Mammary epithelial cell (primary cell): Measurements from ENCODE around the gene RLN3.

Experiments
- EZH2 ChIP-seq: IDR thresholded peaks from 2 replicates; pipeline ENCODE4 v1.6.1; 2012; ENCODE audit warnings: low read length, inconsistent platforms, borderline replicate concordance
- TF ChIP-seq, protein P1 (sequence below), 2 donors: IDR thresholded peaks in 1 of 2; conservative IDR thresholded peaks in 1 of 2; 2 replicates each; pipeline ENCODE4 v1.5.1; 2011 to 2012; ENCODE audit warnings: inconsistent platforms in 2 of 2, low read length in 2 of 2, mild to moderate bottlenecking in 2 of 2, control low read depth in 1 of 2, low read depth in 1 of 2; ENCODE audit not compliant: insufficient read depth in 1 of 2; ENCODE audit errors: extremely low read depth in 1 of 2

GRCh38 chr19:14050512-14050911 lies 22.6 kb downstream of the RLN3 start:
- TF ChIP-seq, protein P1, sequence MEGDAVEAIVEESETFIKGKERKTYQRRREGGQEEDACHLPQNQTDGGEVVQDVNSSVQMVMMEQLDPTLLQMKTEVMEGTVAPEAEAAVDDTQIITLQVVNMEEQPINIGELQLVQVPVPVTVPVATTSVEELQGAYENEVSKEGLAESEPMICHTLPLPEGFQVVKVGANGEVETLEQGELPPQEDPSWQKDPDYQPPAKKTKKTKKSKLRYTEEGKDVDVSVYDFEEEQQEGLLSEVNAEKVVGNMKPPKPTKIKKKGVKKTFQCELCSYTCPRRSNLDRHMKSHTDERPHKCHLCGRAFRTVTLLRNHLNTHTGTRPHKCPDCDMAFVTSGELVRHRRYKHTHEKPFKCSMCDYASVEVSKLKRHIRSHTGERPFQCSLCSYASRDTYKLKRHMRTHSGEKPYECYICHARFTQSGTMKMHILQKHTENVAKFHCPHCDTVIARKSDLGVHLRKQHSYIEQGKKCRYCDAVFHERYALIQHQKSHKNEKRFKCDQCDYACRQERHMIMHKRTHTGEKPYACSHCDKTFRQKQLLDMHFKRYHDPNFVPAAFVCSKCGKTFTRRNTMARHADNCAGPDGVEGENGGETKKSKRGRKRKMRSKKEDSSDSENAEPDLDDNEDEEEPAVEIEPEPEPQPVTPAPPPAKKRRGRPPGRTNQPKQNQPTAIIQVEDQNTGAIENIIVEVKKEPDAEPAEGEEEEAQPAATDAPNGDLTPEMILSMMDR (conservative IDR thresholded peaks at IDR 0.05 in 1 of 2, IDR thresholded peaks at IDR 0.05 in 1 of 2; ENCODE audit: extremely low read depth in 1 of 2, insufficient read depth in 1 of 2, low read depth in 1 of 2, low read length in 2 of 2): no peak
- no peak for TF ChIP-seq EZH2
